Measurements from ENCODE around the gene NSMCE1.

The NSMCE1 gene, protein sequence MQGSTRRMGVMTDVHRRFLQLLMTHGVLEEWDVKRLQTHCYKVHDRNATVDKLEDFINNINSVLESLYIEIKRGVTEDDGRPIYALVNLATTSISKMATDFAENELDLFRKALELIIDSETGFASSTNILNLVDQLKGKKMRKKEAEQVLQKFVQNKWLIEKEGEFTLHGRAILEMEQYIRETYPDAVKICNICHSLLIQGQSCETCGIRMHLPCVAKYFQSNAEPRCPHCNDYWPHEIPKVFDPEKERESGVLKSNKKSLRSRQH

DNA sequence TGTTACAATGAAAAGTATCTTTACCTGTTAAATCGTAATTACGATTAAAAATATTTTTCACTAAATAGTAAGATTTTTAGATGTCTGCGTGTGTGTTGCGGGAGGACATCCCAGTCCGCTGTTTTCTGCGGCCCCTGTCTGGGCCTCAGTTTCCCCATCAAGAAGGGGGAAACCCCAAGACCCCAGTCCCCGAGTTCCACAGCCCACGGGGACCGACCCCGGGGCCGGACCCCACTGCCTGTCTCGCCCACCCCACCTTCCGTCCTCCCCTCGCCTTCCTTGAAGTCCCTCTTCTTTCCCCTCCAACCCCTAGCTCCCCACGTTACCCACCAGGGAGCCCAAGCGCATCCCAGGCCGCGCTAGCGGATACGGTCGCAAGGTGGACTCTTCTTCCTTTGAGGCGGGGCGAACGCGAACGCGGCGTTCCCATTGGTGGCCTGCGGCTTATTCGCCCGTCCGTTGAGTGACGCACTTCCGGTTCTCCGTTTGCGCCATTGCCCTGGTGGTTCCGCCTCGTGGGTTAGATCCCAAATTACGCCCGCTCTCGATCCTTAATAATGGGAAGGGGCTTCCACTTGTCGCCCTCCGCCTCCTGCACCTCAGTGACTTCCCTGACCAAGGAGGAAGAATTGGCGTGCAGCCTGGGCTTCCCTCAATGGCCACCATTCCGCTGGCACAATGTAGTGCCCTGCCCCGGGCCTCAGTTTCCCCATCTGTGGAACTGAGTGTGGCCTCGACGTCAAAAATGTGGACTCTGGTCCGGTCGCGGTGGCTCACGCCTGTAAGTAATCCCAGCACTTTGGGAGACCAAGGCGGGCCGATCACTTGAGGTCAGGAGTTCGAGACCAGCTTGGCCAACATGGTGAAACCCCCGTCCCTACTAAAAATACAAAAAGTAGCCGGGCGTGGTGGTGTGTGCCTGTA lies at the start of gene NSMCE1:
NSMCE1 (minus strand) TSS at position 397 of the 924 bp plus-strand sequence. CDS start 11,202 bp downstream, outside the sequence.
- peaks cover 3% of the 10 kb centered on the region for H3K9me3 Mint-ChIP-seq
- peak within 1 kb of the TSS; percentile 98 for H3K4me3 Mint-ChIP-seq
- DNase-seq (ENCODE audit: low spot score), result peak; percentile 95
- H3K27me3 Mint-ChIP-seq (ENCODE audit: low read depth), result no peaks in the 10 kb centered on the region
- peaks cover 38% of the 10 kb centered on the region for H3K36me3 Mint-ChIP-seq (ENCODE audit: low read depth)
- peaks cover 68% of the 10 kb centered on the region for H3K4me1 Mint-ChIP-seq (ENCODE audit: low read depth)
- H3K27ac Mint-ChIP-seq, result peak within 1 kb of the TSS; percentile 99

DNA sequence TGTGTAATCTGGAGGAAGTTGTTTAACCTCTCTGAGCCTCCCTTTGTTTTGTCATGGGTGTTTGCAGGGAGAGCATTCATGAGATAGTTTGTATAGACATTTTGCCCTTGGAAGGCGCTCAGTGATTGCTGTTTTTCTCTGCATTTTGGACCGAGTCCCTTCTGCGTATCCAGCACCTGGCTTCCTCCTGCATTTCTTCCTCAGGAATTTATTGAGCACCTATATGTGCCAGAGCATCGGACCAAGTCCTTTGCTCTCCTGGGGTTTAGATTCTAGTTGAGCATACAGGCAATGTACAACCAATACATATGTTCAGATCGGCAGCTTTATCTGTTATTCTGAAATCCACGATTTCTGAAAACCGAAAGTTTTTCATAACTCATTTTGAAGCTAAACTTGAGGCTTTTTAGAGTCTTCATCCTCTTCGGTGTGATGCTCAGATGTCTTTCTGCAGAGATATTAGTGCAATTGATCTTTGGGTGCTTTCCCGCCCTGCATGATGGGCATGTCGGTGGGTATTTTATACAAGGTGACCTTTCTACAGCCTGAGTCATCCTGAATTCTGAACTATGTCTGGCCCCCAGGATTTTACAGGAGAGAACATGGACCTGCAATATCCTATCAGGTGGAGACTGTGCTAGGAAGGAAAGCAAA lies 49.3 kb upstream of the NSMCE1 start:
- H3K4me3 Mint-ChIP-seq, result peak overlapping the region; percentile 98
- peaks cover 50% of the 10 kb centered on the region for H3K4me1 Mint-ChIP-seq (ENCODE audit: low read depth)
- H3K9me3 Mint-ChIP-seq, result no peaks in the 10 kb centered on the region
- H3K27me3 Mint-ChIP-seq (ENCODE audit: low read depth), result no peaks in the 10 kb centered on the region
- DNase-seq (ENCODE audit: low spot score), result peak; percentile 70
- H3K36me3 Mint-ChIP-seq (ENCODE audit: low read depth), result peaks cover 85% of the 10 kb centered on the region
- H3K27ac Mint-ChIP-seq, result peak overlapping the region; percentile 97

DNA sequence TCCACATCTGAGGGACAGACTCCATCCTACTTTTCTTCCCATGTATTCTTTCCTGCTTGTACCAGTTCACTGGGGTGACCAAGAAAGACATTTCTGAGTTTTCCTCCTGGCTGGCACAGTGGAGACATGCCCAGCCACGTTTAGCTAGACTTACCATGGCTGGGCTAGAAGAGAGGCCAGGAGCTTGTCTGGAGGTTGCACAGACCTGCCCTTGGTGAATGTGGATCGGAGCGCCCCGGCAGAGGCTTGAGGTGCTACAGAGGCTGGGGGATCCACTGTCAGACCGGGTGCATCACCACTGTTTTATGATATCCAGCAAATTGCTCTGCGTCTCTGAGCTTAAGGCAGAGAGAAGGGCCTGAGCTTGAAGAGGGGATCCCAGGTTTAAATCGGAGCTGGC lies 48.7 kb upstream of the NSMCE1 start:
- H3K4me3 Mint-ChIP-seq, result peak overlapping the region; percentile 98
- H3K9me3 Mint-ChIP-seq, result no peaks in the 10 kb centered on the region
- H3K4me1 Mint-ChIP-seq (ENCODE audit: low read depth), result peaks cover 50% of the 10 kb centered on the region
- H3K36me3 Mint-ChIP-seq (ENCODE audit: low read depth), result peaks cover 80% of the 10 kb centered on the region
- H3K27me3 Mint-ChIP-seq (ENCODE audit: low read depth), result no peaks in the 10 kb centered on the region
- peak overlapping the region; percentile 97 for H3K27ac Mint-ChIP-seq
- peak; percentile 14 for DNase-seq (ENCODE audit: low spot score)

GRCh38 chr16:27316038-27316680 lies 47.6 kb upstream of the NSMCE1 start:
- Mint-ChIP-seq H3K27ac (peak overlapping the region; percentile 97), H3K9me3 (no peaks in the 10 kb centered on the region), H3K4me1 (ENCODE audit: low read depth) (peaks cover 42% of the 10 kb centered on the region), H3K4me3 (peak overlapping the region; percentile 98), H3K27me3 (ENCODE audit: low read depth) (no peaks in the 10 kb centered on the region), H3K36me3 (ENCODE audit: low read depth) (peaks cover 68% of the 10 kb centered on the region)
- DNase-seq (ENCODE audit: low spot score), result no peak

DNA sequence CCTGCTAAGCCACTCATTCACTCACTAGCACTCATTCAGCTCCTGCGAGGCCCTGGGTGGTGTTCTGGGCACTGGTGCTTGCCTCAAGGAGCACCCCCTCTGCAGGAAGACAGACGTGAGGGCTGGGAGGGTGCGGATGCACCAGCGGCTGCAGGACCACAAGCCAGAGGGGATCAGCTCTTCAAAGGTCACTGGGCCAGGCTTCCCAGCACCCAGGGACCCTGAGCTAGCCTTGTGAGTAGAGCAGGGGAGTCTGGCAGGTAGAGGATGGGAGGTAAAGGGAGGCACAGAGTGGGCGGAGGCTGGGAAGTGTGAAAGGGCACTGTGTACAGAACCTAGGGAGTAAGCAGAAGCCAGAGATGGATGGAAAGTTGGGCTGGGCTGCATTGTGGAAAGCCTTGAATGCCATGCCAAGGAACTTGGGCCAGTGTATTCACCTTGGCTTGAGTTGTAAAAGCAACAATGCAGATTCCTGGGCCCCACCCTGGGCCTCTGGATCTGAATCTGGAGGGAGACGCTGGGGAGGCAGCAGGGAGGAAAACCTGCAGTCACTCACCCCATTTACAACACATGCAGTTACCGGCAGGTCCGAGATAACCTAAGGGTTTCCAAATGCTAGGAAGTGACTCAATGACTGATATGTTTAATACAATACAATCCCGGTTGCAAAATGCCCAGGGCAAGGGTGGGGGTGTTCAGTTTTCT lies 46.9 kb upstream of the NSMCE1 start:
- H3K27ac Mint-ChIP-seq, result peak overlapping the region; percentile 97
- no peaks in the 10 kb centered on the region for H3K9me3 Mint-ChIP-seq
- peak overlapping the region; percentile 98 for H3K4me3 Mint-ChIP-seq
- H3K4me1 Mint-ChIP-seq (ENCODE audit: low read depth), result peaks cover 43% of the 10 kb centered on the region
- no peaks in the 10 kb centered on the region for H3K27me3 Mint-ChIP-seq (ENCODE audit: low read depth)
- DNase-seq (ENCODE audit: low spot score), result peak; percentile 63
- H3K36me3 Mint-ChIP-seq (ENCODE audit: low read depth), result peaks cover 61% of the 10 kb centered on the region

DNA sequence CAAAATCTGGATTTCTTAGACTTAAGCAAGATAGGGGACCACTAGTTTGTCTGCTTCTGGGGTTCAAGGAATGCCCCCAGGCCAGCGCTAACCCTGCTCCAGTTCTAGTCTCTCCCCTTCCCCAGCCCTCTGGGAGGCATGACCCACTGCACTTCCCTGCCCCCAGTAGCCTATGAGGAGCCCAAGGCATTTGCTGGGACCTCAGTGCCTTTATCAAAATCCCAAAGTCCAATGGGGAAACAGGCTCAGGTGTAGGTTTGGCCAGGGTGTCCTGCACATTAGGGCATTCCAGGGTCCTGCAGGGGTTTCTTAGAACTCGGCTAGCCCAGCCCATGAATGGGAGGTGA lies 46.4 kb upstream of the NSMCE1 start:
- H3K36me3 Mint-ChIP-seq (ENCODE audit: low read depth), result peaks cover 57% of the 10 kb centered on the region
- peaks cover 42% of the 10 kb centered on the region for H3K4me1 Mint-ChIP-seq (ENCODE audit: low read depth)
- H3K4me3 Mint-ChIP-seq, result peak overlapping the region; percentile 98
- no peak for DNase-seq (ENCODE audit: low spot score)
- no peaks in the 10 kb centered on the region for H3K9me3 Mint-ChIP-seq
- no peaks in the 10 kb centered on the region for H3K27me3 Mint-ChIP-seq (ENCODE audit: low read depth)
- peak overlapping the region; percentile 97 for H3K27ac Mint-ChIP-seq

DNA sequence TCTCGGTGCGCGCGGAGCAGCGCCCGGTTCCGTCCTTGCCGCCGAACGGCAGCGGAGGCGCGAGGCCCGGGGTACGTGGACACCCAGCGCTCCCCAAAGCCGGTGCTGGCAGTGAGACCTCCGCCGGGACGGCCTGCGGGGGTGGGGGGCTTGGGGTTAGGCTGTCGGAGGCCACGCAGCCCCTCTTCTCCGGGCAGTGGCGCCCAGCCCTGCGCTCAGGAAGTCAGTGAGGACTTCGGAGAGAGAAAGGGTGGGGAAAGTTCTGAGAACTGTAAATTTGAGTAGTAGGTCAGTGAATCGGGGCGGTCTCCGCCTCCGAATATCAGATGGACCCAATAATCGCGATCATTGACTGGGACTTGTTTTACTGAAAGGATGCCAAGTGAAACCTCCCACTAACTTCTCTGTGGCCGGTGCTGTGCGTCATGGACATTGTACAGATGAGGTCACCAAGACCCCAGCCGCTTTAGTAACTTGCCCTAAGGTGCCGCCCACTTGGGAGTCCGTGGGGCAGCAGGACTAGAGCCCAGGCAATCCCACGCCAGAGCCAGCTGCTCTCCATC lies 45.7 kb upstream of the NSMCE1 start:
- Mint-ChIP-seq H3K36me3 (ENCODE audit: low read depth) (peaks cover 50% of the 10 kb centered on the region), H3K27me3 (ENCODE audit: low read depth) (no peaks in the 10 kb centered on the region), H3K9me3 (no peaks in the 10 kb centered on the region), H3K4me1 (ENCODE audit: low read depth) (peaks cover 37% of the 10 kb centered on the region), H3K27ac (peak overlapping the region; percentile 97), H3K4me3 (peak overlapping the region; percentile 98)
- peak; percentile 86 for DNase-seq (ENCODE audit: low spot score)

DNA sequence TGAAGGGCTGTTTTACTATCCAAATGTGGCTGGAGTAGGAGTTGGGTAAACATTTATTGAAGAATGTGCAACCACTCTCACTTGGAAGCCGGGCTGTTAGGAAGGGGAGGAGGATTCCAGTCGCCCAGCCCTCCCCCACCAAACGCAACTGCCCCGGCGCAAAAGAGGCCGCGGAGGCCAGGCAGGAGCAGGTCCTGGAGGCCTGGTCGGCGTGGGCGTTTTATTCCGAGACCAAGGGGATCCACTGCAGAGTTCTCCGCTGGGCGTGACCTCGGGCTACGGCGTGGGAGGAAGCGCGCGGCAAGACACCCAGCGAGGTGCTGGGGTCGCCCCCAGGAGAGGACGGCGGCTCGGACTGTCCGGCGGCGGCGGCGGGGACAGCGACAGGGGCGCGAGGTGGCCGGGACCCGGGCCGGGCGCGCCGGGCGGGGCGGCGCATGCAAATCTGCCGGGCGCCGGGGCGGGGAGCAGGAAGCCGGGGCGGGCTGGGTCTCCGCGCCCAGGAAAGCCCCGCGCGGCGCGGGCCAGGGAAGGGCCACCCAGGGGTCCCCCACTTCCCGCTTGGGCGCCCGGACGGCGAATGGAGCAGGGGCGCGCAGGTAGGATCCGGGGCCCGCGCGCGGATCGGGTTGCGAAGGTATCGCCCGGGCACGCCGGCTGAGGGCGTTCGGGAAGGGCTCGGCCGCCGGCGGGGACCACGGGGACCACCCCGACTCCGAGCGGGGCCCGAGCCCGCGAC lies 45.0 kb upstream of the NSMCE1 start, which contains the start of gene IL4R:
IL4R (plus strand) TSS at position 553 of the 739 bp plus-strand sequence. CDS start 26,230 bp downstream, outside the sequence.
- Mint-ChIP-seq H3K36me3 (ENCODE audit: low read depth) (peaks cover 43% of the 10 kb centered on the region), H3K27ac (peak within 1 kb of the TSS; percentile 97), H3K27me3 (ENCODE audit: low read depth) (no peaks in the 10 kb centered on the region), H3K4me1 (ENCODE audit: low read depth) (peaks cover 31% of the 10 kb centered on the region), H3K9me3 (no peaks in the 10 kb centered on the region), H3K4me3 (peak within 1 kb of the TSS; percentile 98)
- DNase-seq (ENCODE audit: low spot score), result peak; percentile 85

DNA sequence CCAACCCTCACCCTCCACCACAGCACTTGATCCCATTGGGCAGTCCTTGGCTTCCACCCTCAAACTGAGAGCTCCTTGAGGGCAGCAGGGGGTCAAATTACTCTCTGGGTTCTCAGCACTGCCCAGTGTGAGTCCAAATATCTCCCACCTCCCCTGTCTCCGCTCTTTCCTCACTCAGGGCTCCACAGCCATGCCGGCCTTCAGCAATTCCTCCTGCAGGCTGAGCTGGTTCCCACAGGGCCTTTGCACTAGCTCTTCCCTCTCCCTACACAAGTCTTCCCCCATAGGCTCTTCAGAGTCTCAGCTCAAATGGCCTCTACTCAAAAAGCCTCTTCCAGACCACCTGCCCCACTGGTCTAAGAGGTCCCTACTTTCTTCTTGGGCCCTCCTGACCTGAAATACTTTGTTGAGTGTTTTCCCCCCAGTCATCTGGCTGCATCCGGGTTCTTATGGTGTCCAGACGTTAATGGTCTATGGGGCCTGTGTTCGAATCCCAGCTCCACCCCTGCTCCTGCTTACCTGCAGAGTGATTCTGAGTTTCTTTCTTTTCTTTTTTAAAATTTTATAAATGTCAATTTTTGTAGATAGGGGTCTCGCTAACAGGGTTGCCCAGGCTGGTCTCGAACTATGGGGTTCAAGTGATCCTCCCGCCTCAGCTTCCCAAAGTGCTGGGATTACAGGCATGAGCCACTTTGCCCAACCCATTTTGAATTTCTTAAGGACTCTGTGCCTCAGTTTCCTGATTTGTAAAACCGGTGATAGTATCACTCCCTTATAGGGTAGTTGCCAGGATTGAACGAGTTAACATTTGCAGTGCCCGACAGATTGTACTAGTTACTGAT lies 44.2 kb upstream of the NSMCE1 start:
- H3K27ac Mint-ChIP-seq, result peak overlapping the region; percentile 91
- peak overlapping the region; percentile 91 for H3K4me3 Mint-ChIP-seq
- no peaks in the 10 kb centered on the region for H3K27me3 Mint-ChIP-seq (ENCODE audit: low read depth)
- H3K9me3 Mint-ChIP-seq, result no peaks in the 10 kb centered on the region
- peaks cover 39% of the 10 kb centered on the region for H3K36me3 Mint-ChIP-seq (ENCODE audit: low read depth)
- DNase-seq (ENCODE audit: low spot score), result no peak
- H3K4me1 Mint-ChIP-seq (ENCODE audit: low read depth), result peaks cover 25% of the 10 kb centered on the region

DNA sequence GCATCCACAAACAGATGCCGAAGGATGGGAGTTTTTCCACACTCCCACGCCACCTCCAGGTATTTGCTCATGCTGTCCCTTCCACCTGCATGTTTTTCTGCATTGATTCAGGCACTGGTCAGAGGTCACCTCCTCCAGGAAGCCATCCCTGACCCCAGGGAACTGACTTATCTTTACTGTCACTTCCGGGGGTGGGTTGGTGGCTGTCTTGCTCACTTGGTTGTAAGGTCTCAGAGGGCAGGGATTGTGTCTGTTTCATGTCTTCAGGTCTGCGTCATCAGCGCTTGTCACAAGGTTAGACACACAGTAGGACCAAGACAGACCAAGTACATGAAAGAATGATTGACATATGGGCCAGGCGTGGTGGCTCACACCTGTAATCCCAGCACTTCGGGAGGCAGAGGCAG lies 43.3 kb upstream of the NSMCE1 start:
- Mint-ChIP-seq H3K9me3 (no peaks in the 10 kb centered on the region), H3K27ac (no peak overlapping the region), H3K4me3 (no peak overlapping the region), H3K36me3 (ENCODE audit: low read depth) (peaks cover 30% of the 10 kb centered on the region), H3K4me1 (ENCODE audit: low read depth) (peaks cover 18% of the 10 kb centered on the region), H3K27me3 (ENCODE audit: low read depth) (no peaks in the 10 kb centered on the region)
- no peak for DNase-seq (ENCODE audit: low spot score)

GRCh38 chr16:27311448-27311830 lies 42.9 kb upstream of the NSMCE1 start:
- no peak overlapping the region for H3K27ac Mint-ChIP-seq
- peaks cover 29% of the 10 kb centered on the region for H3K36me3 Mint-ChIP-seq (ENCODE audit: low read depth)
- peaks cover 18% of the 10 kb centered on the region for H3K4me1 Mint-ChIP-seq (ENCODE audit: low read depth)
- no peak for DNase-seq (ENCODE audit: low spot score)
- no peak overlapping the region for H3K4me3 Mint-ChIP-seq
- H3K27me3 Mint-ChIP-seq (ENCODE audit: low read depth), result no peaks in the 10 kb centered on the region
- peaks cover 5% of the 10 kb centered on the region for H3K9me3 Mint-ChIP-seq

Data from T-helper 2 cell treated with Interferon-gamma antibody and Interleukin-4, amounts not matched to agents 5 μg/mL and 100 μg/mL, for 36 hours (primary cell).